OCI-LY3 (cell line): Measurements from ENCODE around the gene SMCHD1.

Experiments
- H2AFZ ChIP-seq: fragments of 200-600, 300-600 bp; shearing (Covaris generic); 2 replicates; pipeline ENCODE4 v1.6.0; 2014; ENCODE audit warnings: antibody characterized with exemption, low read depth, low read length
- H3K27ac ChIP-seq: fragments of 200-600, 300-600 bp; sonication (generic); 2 replicates; pipeline ENCODE4 v1.5.1; 2014; ENCODE audit warnings: mild to moderate bottlenecking, low read length, moderate library complexity, mixed read lengths
- H3K27me3 ChIP-seq: fragments of 200-600, 300-600 bp; sonication (generic); 2 replicates; pipeline ENCODE4 v1.6.1; 2014; ENCODE audit warnings: low read depth, low read length, mixed read lengths
- H3K36me3 ChIP-seq: fragments of 200-600, 300-600 bp; sonication (generic); replicated peaks from 2 replicates; pipeline ENCODE3; 2014; ENCODE audit warnings: low read depth, low read length, mixed read lengths
- H3K4me1 ChIP-seq: fragments of 300-600, 200-600 bp; sonication (generic); 2 replicates; pipeline ENCODE4 v1.6.1; 2014; ENCODE audit warnings: low read length, mixed read lengths
- H3K4me2 ChIP-seq: fragments of 200-600, 300-600 bp; sonication (generic); 2 replicates; pipeline ENCODE4 v1.6.1; 2014; ENCODE audit warnings: low read length, mixed read lengths
- H3K4me3 ChIP-seq: fragments of 300-600, 200-600 bp; sonication (generic); 2 replicates; pipeline ENCODE4 v1.5.1; 2014; ENCODE audit warnings: antibody characterized with exemption, mild to moderate bottlenecking, low read length, moderate library complexity
- H3K79me2 ChIP-seq: fragments of 300-600, 200-600 bp; shearing (Covaris generic); 2 replicates; pipeline ENCODE4 v1.6.1; 2014; ENCODE audit warnings: mild to moderate bottlenecking, low read length, mixed read lengths
- H3K9ac ChIP-seq: fragments of 300-600, 200-600 bp; shearing (Covaris generic); 2 replicates; pipeline ENCODE4 v1.6.0; 2014; ENCODE audit warnings: mild to moderate bottlenecking, low read length, moderate library complexity
- H3K9me3 ChIP-seq: fragments of 200-600, 300-600 bp; shearing (Covaris generic); 2 replicates; pipeline ENCODE4 v1.6.1; 2014; ENCODE audit warnings: low read length, mixed read lengths; ENCODE audit not compliant: insufficient read depth
- H4K20me1 ChIP-seq: fragments of 200-600, 300-600 bp; sonication (generic); 2 replicates; pipeline ENCODE4 v1.6.1; 2016; ENCODE audit warnings: low read length, mixed read lengths; ENCODE audit not compliant: insufficient read depth
- CTCF ChIP-seq: fragments of 200-600, 300-600 bp; sonication (generic); IDR thresholded peaks from 2 replicates; pipeline ENCODE4 v1.5.1; 2014; ENCODE audit warnings: antibody characterized with exemption, low read length, low read depth
- EZH2phosphoT487 ChIP-seq: fragments of 200-600 bp; shearing (Covaris generic); IDR thresholded peaks from 2 replicates; pipeline ENCODE4 v1.6.1; 2018; ENCODE audit warnings: antibody characterized with exemption, mixed run types, low read depth

SMCHD1 gene

GRCh38 chr18:2680216-2680792 is 24.8 kb downstream of the SMCHD1 start:
- Histone ChIP-seq H3K9me3 (no peaks in the 10 kb centered on the region), H3K4me2 (no peak overlapping the region), H3K79me2 (peaks cover 76% of the 10 kb centered on the region), H3K4me1 (no peaks in the 10 kb centered on the region), H4K20me1 (peaks cover 35% of the 10 kb centered on the region), H3K36me3 (peaks cover 45% of the 10 kb centered on the region), H3K27ac (no peak overlapping the region), H3K27me3 (no peaks in the 10 kb centered on the region), H3K9ac (no peak overlapping the region), H2AFZ (no peak overlapping the region), H3K4me3 (no peak overlapping the region)
- no peak for TF ChIP-seq EZH2phosphoT487

GRCh38 chr18:2681993-2682603 is 26.6 kb downstream of the SMCHD1 start:
- H3K4me1 ChIP-seq = peaks cover 2% of the 10 kb centered on the region
- no peak overlapping the region for H2AFZ ChIP-seq
- no peaks in the 10 kb centered on the region for H3K27me3 ChIP-seq
- H3K9ac ChIP-seq = no peak overlapping the region
- no peak overlapping the region for H3K27ac ChIP-seq
- peaks cover 11% of the 10 kb centered on the region; the same call in 1 of the 2 replicates for H3K9me3 ChIP-seq
- H3K4me2 ChIP-seq = no peak overlapping the region
- no peak overlapping the region for H3K4me3 ChIP-seq
- TF ChIP-seq CTCF (no peak), EZH2phosphoT487 (no peak)
- H4K20me1 ChIP-seq = peaks cover 27% of the 10 kb centered on the region
- H3K36me3 ChIP-seq = peaks cover 48% of the 10 kb centered on the region
- H3K79me2 ChIP-seq = peaks cover 80% of the 10 kb centered on the region

GRCh38 chr18:2683055-2683454 is 27.5 kb downstream of the SMCHD1 start:
- Histone ChIP-seq H3K27me3 (no peaks in the 10 kb centered on the region), H3K4me2 (no peak overlapping the region), H3K4me3 (no peak overlapping the region), H3K9ac (no peak overlapping the region), H3K27ac (no peak overlapping the region), H4K20me1 (peaks cover 30% of the 10 kb centered on the region), H3K36me3 (peaks cover 54% of the 10 kb centered on the region), H3K9me3 (peaks cover 11% of the 10 kb centered on the region; the same call in 1 of the 2 replicates), H2AFZ (no peak overlapping the region), H3K4me1 (peaks cover 12% of the 10 kb centered on the region), H3K79me2 (peaks cover 87% of the 10 kb centered on the region)
- no peak for TF ChIP-seq EZH2phosphoT487

- H2AFZ ChIP-seq = no peak overlapping the region
- no peak overlapping the region for H3K9ac ChIP-seq
- peaks cover 14% of the 10 kb centered on the region for H3K4me1 ChIP-seq
- peaks cover 83% of the 10 kb centered on the region for H3K79me2 ChIP-seq
- peaks cover 11% of the 10 kb centered on the region; the same call in 1 of the 2 replicates for H3K9me3 ChIP-seq
- no peak overlapping the region for H3K27ac ChIP-seq
- no peaks in the 10 kb centered on the region for H3K27me3 ChIP-seq
- TF ChIP-seq CTCF = no peak
- TF ChIP-seq EZH2phosphoT487 = no peak
- H3K36me3 ChIP-seq = peaks cover 67% of the 10 kb centered on the region
- peaks cover 30% of the 10 kb centered on the region for H4K20me1 ChIP-seq
- H3K4me3 ChIP-seq = no peak overlapping the region
- H3K4me2 ChIP-seq = no peak overlapping the region
Measured at GRCh38 chr18:2686349-2686968, 30.9 kb downstream of the SMCHD1 start.
